Subcutaneous adipose tissue (tissue), 4 donors: Measurements from ENCODE around the gene CPLANE1. TPM values are rescaled to one million over a fixed set of nuclear protein-coding genes. Genes with fewer than 3 reads are reported as not detected.

ENCODE experiments used
- total RNA-seq, 4 donors: library from RNA; depleted of rRNA; stranded (reverse); fragments of >200 nt; gene quantifications; one replicate each; pipeline ENCODE4 v1.1.0, GENCODE V29; 2016
- TF ChIP-seq, protein P1 (sequence below): fragments of 450-650 bp; IDR thresholded peaks from one replicate; pipeline ENCODE4 v1.5.1; 2016; ENCODE audit warnings: low read depth, mild to moderate bottlenecking, control low read depth, antibody characterized with exemption, moderate library complexity

The CPLANE1 gene
- total RNA-seq, 4 donors from 2014 or later = 26.8 to 41.4 (median 37.1) TPM

DNA sequence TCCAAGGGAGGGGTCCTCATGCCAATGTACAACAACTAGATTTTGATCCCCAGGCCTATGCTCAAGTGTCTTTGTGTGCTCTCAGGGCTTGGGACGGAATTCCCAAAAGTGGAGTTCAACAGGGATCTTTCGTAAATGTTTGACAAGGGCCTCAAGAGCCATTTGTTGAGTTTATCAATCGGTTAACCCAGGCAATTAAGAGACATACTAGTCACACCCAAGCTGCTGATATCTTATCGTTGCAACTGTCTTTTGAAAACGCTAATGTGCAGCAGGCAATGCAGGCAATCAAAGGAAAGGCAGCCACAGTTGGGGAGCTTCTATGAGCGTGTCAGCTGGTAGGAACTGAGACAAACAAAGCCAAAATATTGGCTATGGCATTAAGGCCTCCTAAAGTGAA, 161.2 kb downstream of the CPLANE1 start:
- TF ChIP-seq, protein P1, sequence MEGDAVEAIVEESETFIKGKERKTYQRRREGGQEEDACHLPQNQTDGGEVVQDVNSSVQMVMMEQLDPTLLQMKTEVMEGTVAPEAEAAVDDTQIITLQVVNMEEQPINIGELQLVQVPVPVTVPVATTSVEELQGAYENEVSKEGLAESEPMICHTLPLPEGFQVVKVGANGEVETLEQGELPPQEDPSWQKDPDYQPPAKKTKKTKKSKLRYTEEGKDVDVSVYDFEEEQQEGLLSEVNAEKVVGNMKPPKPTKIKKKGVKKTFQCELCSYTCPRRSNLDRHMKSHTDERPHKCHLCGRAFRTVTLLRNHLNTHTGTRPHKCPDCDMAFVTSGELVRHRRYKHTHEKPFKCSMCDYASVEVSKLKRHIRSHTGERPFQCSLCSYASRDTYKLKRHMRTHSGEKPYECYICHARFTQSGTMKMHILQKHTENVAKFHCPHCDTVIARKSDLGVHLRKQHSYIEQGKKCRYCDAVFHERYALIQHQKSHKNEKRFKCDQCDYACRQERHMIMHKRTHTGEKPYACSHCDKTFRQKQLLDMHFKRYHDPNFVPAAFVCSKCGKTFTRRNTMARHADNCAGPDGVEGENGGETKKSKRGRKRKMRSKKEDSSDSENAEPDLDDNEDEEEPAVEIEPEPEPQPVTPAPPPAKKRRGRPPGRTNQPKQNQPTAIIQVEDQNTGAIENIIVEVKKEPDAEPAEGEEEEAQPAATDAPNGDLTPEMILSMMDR = no peak

DNA sequence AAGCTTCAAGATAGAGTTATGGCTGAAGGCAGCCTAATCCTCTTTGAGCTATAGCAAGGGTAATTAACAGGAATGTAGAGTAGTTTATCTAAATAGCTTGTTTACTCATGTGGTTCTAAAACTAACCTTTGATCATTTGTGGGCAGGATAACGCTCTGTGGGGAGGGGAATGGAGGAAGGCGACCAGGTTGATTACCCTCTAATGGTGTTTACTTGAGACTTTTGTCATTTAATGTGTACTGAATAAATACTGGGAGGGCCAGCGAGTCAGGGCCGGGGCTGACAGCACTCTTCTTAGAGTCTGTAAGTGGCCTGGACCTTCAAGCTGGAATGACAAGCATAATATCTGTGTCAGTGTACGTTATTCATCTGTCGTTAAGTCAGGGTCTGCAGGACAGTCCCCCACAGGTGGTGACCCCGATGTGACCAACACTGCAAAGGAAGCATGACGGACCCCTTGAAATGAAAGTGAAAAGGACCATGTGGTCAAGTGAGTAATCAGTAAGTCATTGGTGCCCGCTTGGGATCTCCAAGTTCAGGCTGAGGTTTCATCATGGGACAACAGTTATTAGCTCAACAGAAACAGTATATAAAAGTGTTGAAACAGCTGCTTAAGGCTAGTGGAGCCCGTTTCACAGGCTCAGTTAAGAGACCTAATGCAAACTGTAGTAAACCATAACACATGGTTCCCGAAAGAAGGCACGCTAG, 162.6 kb downstream of the CPLANE1 start:
- TF ChIP-seq, protein P1 = no peak

DNA sequence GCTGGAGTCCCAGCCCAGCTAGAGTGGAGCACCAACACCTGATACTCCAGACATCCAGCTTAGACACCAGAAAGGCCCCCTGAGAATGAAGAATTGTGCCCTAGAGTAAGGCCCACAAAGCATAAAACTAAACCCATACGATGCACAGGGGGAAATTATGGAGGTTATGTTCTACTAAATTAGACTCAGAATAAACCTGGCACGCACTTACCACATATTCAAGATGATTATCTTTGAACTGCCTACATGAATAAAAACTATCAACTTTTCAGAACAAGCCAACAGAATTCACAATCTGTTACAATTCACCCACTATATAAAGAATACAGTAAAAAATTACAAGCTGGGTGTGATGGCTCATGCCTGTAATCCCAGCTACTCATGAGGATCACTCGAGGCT, 168.5 kb downstream of the CPLANE1 start:
- TF ChIP-seq, protein P1 = no peak

DNA sequence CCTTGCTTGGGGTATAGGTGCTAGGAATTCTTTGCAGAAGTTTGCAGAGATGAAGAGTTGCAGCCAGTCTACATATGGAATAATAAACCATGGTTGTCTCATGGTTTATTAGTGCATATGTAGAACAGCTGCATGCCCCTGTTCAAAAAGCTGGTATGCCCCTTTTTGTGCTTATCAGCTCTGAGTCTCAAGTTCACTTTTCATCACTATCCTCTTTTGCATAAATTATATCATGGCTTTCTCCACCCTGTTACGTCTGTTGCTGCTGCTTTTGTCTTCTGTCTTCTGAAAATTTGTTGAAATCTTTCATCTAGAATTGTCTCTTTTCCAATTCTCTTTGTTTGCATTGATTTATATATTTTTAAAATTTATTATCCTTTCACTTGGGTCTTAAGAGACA, 172.0 kb downstream of the CPLANE1 start:
- TF ChIP-seq, protein P1 = no peak

DNA sequence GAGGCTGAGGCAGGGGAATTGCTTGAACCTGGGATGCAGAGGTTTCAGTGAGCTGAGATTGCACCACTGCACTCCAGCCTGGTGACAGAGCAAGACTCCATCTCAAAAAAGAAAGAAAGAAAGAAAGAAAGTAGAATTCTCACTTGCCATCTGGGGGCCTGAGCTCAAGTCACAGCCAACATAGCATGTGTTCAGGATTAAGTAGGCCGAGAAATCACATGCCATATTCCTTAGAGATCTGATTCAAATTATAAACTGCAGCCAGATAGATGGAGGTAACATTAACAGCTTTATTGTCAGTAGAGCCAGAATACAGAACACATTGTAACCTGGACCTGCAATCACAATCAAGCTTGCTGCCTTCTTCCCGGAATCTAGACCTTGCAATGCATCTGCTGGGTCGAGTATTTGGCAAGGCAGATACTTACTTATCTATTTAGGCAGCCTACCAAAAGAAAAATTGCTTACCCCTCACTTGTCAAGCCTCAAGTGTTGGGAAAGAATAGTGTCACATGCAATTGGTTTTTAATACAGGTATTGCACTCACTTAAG, 173.7 kb downstream of the CPLANE1 start:
- TF ChIP-seq, protein P1 = no peak

DNA sequence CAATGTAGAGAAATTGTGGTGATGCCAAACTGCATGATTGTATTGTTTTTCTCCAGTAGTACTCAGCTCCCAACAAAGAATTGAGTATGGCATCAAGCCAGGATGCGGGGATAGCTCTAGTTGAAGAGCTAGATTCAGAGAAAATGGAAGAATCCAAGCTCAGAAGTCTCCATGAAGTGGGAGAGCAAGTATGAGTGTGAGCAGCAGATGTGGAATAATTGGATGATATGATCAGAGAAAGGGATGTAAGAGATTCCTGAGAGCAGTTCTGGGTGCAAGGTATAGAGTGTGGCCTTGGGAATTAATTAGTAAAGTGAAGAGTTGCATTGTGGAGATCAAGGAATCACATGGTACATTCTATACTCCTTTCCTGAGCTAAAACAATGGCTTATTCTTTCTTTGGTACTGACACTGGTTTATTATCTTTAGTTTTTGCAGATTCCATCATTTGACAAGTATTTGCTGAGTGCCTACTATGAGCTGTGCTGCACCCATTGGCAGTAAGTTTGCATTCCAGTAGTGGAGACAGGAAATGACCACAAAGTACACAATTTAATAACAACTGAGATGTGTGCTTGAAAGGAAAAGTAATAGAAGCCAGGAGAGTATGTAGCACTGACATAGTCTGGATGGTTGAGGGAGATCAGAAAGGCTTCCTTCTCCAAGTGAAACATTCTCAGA, 177.1 kb downstream of the CPLANE1 start:
- TF ChIP-seq, protein P1 = no peak

DNA sequence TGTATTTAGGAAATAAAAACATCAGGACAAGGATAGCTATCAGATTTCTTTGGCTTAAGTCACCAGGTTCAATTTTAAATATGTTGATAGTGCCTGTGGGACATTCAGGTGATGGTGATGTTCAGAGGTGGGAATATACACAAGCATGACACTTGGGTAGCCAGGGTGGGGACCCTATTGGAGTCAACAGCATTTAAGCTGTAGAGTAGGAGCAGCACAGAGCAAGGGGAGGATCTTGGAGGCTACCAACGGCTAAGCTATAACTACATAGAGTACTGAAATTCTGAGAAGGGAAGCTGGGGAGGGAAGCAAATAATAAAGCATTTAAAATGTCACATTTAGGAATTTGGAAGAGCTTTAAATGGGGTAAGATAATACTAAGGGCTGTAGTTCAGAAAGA, 177.7 kb downstream of the CPLANE1 start:
- TF ChIP-seq, protein P1 = no peak
